GM12878 (cell line): ENCODE data around the gene LSAMP. TPM values are rescaled to one million over a fixed set of nuclear protein-coding genes. Genes with fewer than 3 reads are reported as not detected.

ENCODE experiments used
- ATAC-seq: fragments of 200-7000 bp; cut with Tn5 transposase; 3 replicates; pipeline ENCODE4 v1.9.1; 2020; ENCODE audit warnings: mild to moderate bottlenecking, moderate library complexity
- BruUV-seq: library from RNA; stranded (reverse); fragments of 400-500 nt; replicated peaks from 2 replicates; lab custom pipeline; 2021; lab: Mats Ljungman, UMichigan
- CTCF ChIA-PET: fragments of 300-600 bp; sonication (Branson Sonifier 250); formaldehyde crosslinking; extraction: SDS; loops from one replicate; lab custom pipeline; 2021; ENCODE audit warnings: inconsistent platforms; lab: Yijun Ruan, JAX
- POLR2A ChIA-PET: fragments of 350-600 bp; formaldehyde crosslinking; extraction: SDS; loops from one replicate; lab custom pipeline; 2021; ENCODE audit warnings: inconsistent platforms; lab: Charles Lee
- RAD21 ChIA-PET: fragments of 300-600 bp; sonication (Branson Sonifier 250); formaldehyde crosslinking; loops from one replicate; lab custom pipeline; 2023; ENCODE audit warnings: antibody characterized with exemption; ENCODE audit not compliant: unreplicated experiment; lab: Charles Lee
- SMC1A ChIA-PET: fragments of 300-600 bp; sonication (Branson Sonifier 250); formaldehyde crosslinking; loops from one replicate; lab custom pipeline; 2023; ENCODE audit not compliant: unreplicated experiment, uncharacterized antibody; lab: Charles Lee
- DNase-seq: peaks from one replicate; pipeline ENCODE4 v3.0.0-alpha.2; 2011; ENCODE audit warnings: low read depth, low spot score
- FAIRE-seq: peaks from 3 replicates; lab custom pipeline; 2011; peaks lifted over from hg19 to GRCh38; lab: Jason Lieb, UNC
- H2AFZ ChIP-seq: 2 replicates; pipeline ENCODE4 v1.6.0; 2011; ENCODE audit warnings: low read depth, low read length, control low read depth; ENCODE audit not compliant: control insufficient read depth
- H3K27ac ChIP-seq: 2 replicates; pipeline ENCODE4 v1.5.1; 2011; ENCODE audit warnings: control low read depth; ENCODE audit not compliant: control insufficient read depth, insufficient read depth
- H3K27me3 ChIP-seq, 2 experiments: replicated peaks in 1 of 2; 2 replicates each; pipeline versions ENCODE4 v1.6.0 to v1.6.1; 2011; ENCODE audit warnings: low read length in 1 of 2; ENCODE audit not compliant: control insufficient read depth in 2 of 2, insufficient read depth in 2 of 2
- H3K36me3 ChIP-seq, 2 experiments: 2 replicates each; pipeline ENCODE4 v1.5.1; 2011; ENCODE audit warnings: low read length in 1 of 2; ENCODE audit not compliant: control insufficient read depth in 2 of 2, insufficient read depth in 2 of 2
- H3K4me1 ChIP-seq: 2 replicates; pipeline ENCODE4 v1.6.1; 2011; ENCODE audit warnings: mild to moderate bottlenecking, low read length, moderate library complexity, mixed read lengths; ENCODE audit not compliant: control insufficient read depth, insufficient read depth
- H3K4me2 ChIP-seq: 2 replicates; pipeline ENCODE4 v1.6.0; 2011; ENCODE audit warnings: control low read depth; ENCODE audit not compliant: control insufficient read depth, insufficient read depth
- H3K4me3 ChIP-seq: fragments of 200-600 bp; sonication (generic); 2 replicates; pipeline ENCODE4 v1.5.1; 2016
- H3K79me2 ChIP-seq: 2 replicates; pipeline ENCODE4 v1.6.0; 2011; ENCODE audit warnings: low read length; ENCODE audit not compliant: control insufficient read depth, insufficient read depth
- H3K9ac ChIP-seq: 2 replicates; pipeline ENCODE4 v1.8.0; 2011; ENCODE audit warnings: low read length, control low read depth, mixed read lengths; ENCODE audit not compliant: control insufficient read depth, insufficient read depth
- H3K9me3 ChIP-seq: replicated peaks from 3 replicates; pipeline ENCODE4 v1.5.1; 2011; ENCODE audit warnings: mild to moderate bottlenecking, low read length; ENCODE audit not compliant: control insufficient read depth, insufficient read depth
- H4K20me1 ChIP-seq: 2 replicates; pipeline ENCODE4 v1.6.0; 2011; ENCODE audit not compliant: control insufficient read depth, insufficient read depth
- ASH2L ChIP-seq: fragments of 300-600, 200-600 bp; sonication (generic); IDR thresholded peaks from 2 replicates; pipeline ENCODE4 v1.6.1; 2017; ENCODE audit warnings: low read depth, mild to moderate bottlenecking, borderline replicate concordance
- CREM ChIP-seq: IDR thresholded peaks from 2 replicates; pipeline ENCODE4 v1.6.1; 2014; ENCODE audit warnings: antibody characterized with exemption, low read depth
- EGR1 ChIP-seq, 2 experiments: IDR thresholded peaks; 1 replicate in 1 of 2; 2 replicates in 1 of 2; pipeline ENCODE4 v1.6.1; 2011 to 2012; ENCODE audit warnings: low read depth in 2 of 2, low read length in 2 of 2, borderline replicate concordance in 1 of 2, mild to moderate bottlenecking in 1 of 2, moderate library complexity in 1 of 2
- ETV6 ChIP-seq, 2 experiments: fragments of 450-650 bp in 1 of 2; IDR thresholded peaks in 1 of 2; conservative IDR thresholded peaks in 1 of 2; 2 replicates each; pipeline ENCODE4 v1.6.1; 2014; ENCODE audit warnings: antibody characterized with exemption in 1 of 2, borderline replicate concordance in 1 of 2, low read depth in 1 of 2, mild to moderate bottlenecking in 1 of 2, moderate library complexity in 1 of 2
- HDAC6 ChIP-seq: fragments of 200-600 bp; sonication (generic); IDR thresholded peaks from one replicate; pipeline ENCODE4 v1.8.0; 2017; ENCODE audit warnings: antibody characterized with exemption; ENCODE audit not compliant: unreplicated experiment
- IRF4 ChIP-seq: IDR thresholded peaks from 2 replicates; pipeline ENCODE4 v1.6.1; 2011; ENCODE audit warnings: low read depth, low read length
- KDM1A ChIP-seq: fragments of 200-600 bp; sonication (generic); IDR thresholded peaks from 2 replicates; pipeline ENCODE4 v1.6.1; 2016; ENCODE audit warnings: borderline replicate concordance
- NR2C1 ChIP-seq: fragments of 450-650 bp; IDR thresholded peaks from 2 replicates; pipeline ENCODE4 v1.6.1; 2017; ENCODE audit warnings: antibody characterized with exemption, mild to moderate bottlenecking, moderate library complexity
- PAX5 ChIP-seq: IDR thresholded peaks from 2 replicates; pipeline ENCODE4 v1.6.1; 2011; ENCODE audit warnings: low read depth, low read length, borderline replicate concordance
- PAX8 ChIP-seq: fragments of 450-650 bp; IDR thresholded peaks from 2 replicates; pipeline ENCODE4 v1.6.1; 2017; ENCODE audit warnings: mild to moderate bottlenecking, moderate library complexity
- TCF7 ChIP-seq: IDR thresholded peaks from 2 replicates; pipeline ENCODE4 v1.6.1; 2014; ENCODE audit warnings: antibody characterized with exemption, borderline replicate concordance
- YY1 ChIP-seq: IDR thresholded peaks from 2 replicates; pipeline ENCODE4 v1.6.1; 2011; ENCODE audit warnings: low read depth, mild to moderate bottlenecking, low read length
- ZBED1 ChIP-seq: IDR thresholded peaks from 2 replicates; pipeline ENCODE4 v1.6.1; 2016; ENCODE audit warnings: borderline replicate concordance
- WGBS: methylation state at CpG from one replicate; pipeline ENCODE4 v1.1.6; 2016; ENCODE audit warnings: low lambda C conversion rate; ENCODE audit not compliant: insufficient replicate concordance, insufficient coverage; ENCODE audit errors: missing lambda C conversion rate; 5-methylcytosine and 5-hydroxymethylcytosine counted together
- in situ Hi-C: fragments of 300-500 bp; cut with MboI; formaldehyde crosslinking; loops from 9 replicates; pipeline ENCODE4 v1.14.3; 2018; ENCODE audit warnings: mixed read lengths
- intact Hi-C: fragments of 100-400 bp; cut with micrococcal nuclease; formaldehyde crosslinking; loops from one replicate; pipeline ENCODE4 v1.14.2; 2022; ENCODE audit not compliant: unreplicated experiment
- polyA plus RNA-seq, 11 experiments: library from polyadenylated mRNA; depleted of rRNA in 4 of 11; unstranded in 6 of 11; stranded (reverse) in 5 of 11; fragments of >200 nt; fragmentation: Nextera tagmentation in 4 of 11; fragmentation: Illumina TruSeq in 1 of 11; extraction: Ambion mirVana in 4 of 11; extraction: Trizol in 1 of 11; gene quantifications; 1 replicate in 1 of 11; 2 replicates in 10 of 11; pipeline versions ENCODE4 v1.2.1 to v1.2.3, GENCODE V29; 2011 to 2016; ENCODE audit warnings: inconsistent platforms in 2 of 11, missing spikeins in 2 of 11, low read depth in 1 of 11
- total RNA-seq, 4 experiments: library from RNA; depleted of rRNA in 3 of 4; stranded (reverse); fragments of >200 nt in 3 of 4; fragmentation: Illumina TruSeq in 1 of 4; extraction: Trizol in 1 of 4; gene quantifications; 2 replicates each; pipeline versions ENCODE4 v1.2.1 to v1.2.3, GENCODE V29; 2013 to 2021
- TF ChIP-seq, protein P1 (sequence below): IDR thresholded peaks from 2 replicates; pipeline ENCODE4 v1.6.1; 2012; ENCODE audit warnings: low read depth, low read length, improper control_type of control experiment
- TF ChIP-seq, protein P2 (sequence below): IDR thresholded peaks from 2 replicates; pipeline ENCODE4 v1.6.1; 2012; ENCODE audit warnings: mild to moderate bottlenecking, low read depth, low read length
- TF ChIP-seq, protein P3 (sequence below): fragments of 450-650 bp; conservative IDR thresholded peaks from 2 replicates; pipeline ENCODE4 v1.6.1; 2017; ENCODE audit warnings: mild to moderate bottlenecking, moderate library complexity

The LSAMP gene
- total and polyA plus RNA-seq, 10 of the 15 experiments (the other 5 are each of a cell fraction or from before 2014, with no cell fraction given) = 2.0 to 12.7 (median 6.5) TPM

DNA sequence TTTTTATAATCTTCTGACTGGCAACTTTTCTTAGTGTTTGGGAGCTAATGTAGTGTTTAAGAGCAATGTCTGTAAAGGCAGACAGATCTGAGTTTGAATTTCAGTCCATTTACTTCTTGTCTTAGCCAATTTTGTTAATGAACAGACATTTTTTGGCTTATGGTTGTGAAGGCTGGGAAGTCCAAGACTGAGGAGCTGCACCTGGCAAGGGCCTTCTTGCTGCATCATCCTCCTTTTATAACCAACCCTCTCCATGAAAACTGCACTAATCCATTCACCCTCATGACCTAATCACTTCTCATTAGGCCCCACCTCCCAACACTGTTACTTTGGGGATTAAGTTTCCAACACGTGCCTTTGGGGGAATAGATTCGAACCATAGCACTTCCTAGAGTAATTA is 657.5 kb downstream of the LSAMP start:
- SMC1A ChIA-PET = interaction anchor here (0.6 to 1.0 kb wide), 2 partner anchors 11 to 49 kb away, joined by 3 read pairs; no protein-coding TSS in a partner anchor
- no peak overlapping the region for H3K9ac ChIP-seq

More for the DNA sequence above, 657.5 kb downstream of the LSAMP start:
- Histone ChIP-seq H3K36me3 (no peaks in the 10 kb centered on the region), H3K79me2 (no peaks in the 10 kb centered on the region), H3K27me3 (peaks cover 2 to 3% of the 10 kb centered on the region in 2 experiments; a peak in 1 of 4 replicates), H3K4me1 (no peaks in the 10 kb centered on the region; the same call in 1 of the 2 replicates), H3K4me3 (no peak overlapping the region), H3K9me3 (no peaks in the 10 kb centered on the region), H3K4me2 (no peak overlapping the region), H3K27ac (no peak overlapping the region), H4K20me1 (no peaks in the 10 kb centered on the region), H2AFZ (no peak overlapping the region)
- ChIA-PET POLR2A (no interaction called here), RAD21 (no interaction called here), CTCF (interaction anchor here (1.6 to 4.8 kb wide), 2 partner anchors 16 to 25 kb away, joined by 5 to 23 read pairs; no protein-coding TSS in a partner anchor)
- ATAC-seq = no peak
- intact Hi-C loops = no loop called here
- TF ChIP-seq, protein P1, sequence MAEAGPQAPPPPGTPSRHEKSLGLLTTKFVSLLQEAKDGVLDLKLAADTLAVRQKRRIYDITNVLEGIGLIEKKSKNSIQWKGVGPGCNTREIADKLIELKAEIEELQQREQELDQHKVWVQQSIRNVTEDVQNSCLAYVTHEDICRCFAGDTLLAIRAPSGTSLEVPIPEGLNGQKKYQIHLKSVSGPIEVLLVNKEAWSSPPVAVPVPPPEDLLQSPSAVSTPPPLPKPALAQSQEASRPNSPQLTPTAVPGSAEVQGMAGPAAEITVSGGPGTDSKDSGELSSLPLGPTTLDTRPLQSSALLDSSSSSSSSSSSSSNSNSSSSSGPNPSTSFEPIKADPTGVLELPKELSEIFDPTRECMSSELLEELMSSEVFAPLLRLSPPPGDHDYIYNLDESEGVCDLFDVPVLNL = no peak
- TF ChIP-seq TCF7 (no peak), ETV6 (conservative IDR thresholded peaks at IDR 0.05 in 1 of 2, IDR thresholded peaks at IDR 0.05 in 1 of 2; ENCODE audit: borderline replicate concordance in 1 of 2, low read depth in 1 of 2) (no peak), KDM1A (no peak), ZBED1 (no peak), PAX5 (no peak), NR2C1 (no peak), IRF4 (no peak), YY1 (no peak), CREM (no peak), ASH2L (no peak), EGR1 (IDR thresholded peaks at IDR 0.05; ENCODE audit: borderline replicate concordance in 1 of 2, low read depth in 2 of 2, low read length in 2 of 2) (no peak), HDAC6 (no peak), PAX8 (no peak)
- TF ChIP-seq, protein P2, sequence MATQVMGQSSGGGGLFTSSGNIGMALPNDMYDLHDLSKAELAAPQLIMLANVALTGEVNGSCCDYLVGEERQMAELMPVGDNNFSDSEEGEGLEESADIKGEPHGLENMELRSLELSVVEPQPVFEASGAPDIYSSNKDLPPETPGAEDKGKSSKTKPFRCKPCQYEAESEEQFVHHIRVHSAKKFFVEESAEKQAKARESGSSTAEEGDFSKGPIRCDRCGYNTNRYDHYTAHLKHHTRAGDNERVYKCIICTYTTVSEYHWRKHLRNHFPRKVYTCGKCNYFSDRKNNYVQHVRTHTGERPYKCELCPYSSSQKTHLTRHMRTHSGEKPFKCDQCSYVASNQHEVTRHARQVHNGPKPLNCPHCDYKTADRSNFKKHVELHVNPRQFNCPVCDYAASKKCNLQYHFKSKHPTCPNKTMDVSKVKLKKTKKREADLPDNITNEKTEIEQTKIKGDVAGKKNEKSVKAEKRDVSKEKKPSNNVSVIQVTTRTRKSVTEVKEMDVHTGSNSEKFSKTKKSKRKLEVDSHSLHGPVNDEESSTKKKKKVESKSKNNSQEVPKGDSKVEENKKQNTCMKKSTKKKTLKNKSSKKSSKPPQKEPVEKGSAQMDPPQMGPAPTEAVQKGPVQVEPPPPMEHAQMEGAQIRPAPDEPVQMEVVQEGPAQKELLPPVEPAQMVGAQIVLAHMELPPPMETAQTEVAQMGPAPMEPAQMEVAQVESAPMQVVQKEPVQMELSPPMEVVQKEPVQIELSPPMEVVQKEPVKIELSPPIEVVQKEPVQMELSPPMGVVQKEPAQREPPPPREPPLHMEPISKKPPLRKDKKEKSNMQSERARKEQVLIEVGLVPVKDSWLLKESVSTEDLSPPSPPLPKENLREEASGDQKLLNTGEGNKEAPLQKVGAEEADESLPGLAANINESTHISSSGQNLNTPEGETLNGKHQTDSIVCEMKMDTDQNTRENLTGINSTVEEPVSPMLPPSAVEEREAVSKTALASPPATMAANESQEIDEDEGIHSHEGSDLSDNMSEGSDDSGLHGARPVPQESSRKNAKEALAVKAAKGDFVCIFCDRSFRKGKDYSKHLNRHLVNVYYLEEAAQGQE = no peak
- TF ChIP-seq, protein P3, sequence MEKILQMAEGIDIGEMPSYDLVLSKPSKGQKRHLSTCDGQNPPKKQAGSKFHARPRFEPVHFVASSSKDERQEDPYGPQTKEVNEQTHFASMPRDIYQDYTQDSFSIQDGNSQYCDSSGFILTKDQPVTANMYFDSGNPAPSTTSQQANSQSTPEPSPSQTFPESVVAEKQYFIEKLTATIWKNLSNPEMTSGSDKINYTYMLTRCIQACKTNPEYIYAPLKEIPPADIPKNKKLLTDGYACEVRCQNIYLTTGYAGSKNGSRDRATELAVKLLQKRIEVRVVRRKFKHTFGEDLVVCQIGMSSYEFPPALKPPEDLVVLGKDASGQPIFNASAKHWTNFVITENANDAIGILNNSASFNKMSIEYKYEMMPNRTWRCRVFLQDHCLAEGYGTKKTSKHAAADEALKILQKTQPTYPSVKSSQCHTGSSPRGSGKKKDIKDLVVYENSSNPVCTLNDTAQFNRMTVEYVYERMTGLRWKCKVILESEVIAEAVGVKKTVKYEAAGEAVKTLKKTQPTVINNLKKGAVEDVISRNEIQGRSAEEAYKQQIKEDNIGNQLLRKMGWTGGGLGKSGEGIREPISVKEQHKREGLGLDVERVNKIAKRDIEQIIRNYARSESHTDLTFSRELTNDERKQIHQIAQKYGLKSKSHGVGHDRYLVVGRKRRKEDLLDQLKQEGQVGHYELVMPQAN = no peak
- WGBS = 14% methylated on average over 2 of the region's 2 CpGs
- no TSS peak for BruUV-seq
- no peak for FAIRE-seq
- DNase-seq = no peak
- in situ Hi-C loops = loop anchor here (10.0 kb wide), 1 partner anchor 563 kb away; no protein-coding TSS in a partner anchor
